ENCODE measurements around the gene LCN10. TPM values are rescaled to one million over a fixed set of nuclear protein-coding genes. Genes with fewer than 3 reads are reported as not detected.
A peak's percentile ranks its signal among the peaks of the same experiment; 100 is the strongest.

Gene LCN10
- total RNA-seq, 6 donors from 2014 or later = 0.39 to 17.8 (median 2.2) TPM

GRCh38 chr9:136764301-136764891 is 21.7 kb upstream of the LCN10 start, which contains the start of gene LCN15:
LCN15 (minus strand) TSS chr9:136764518; CDS start chr9:136764488, 30 bp downstream.
- Histone ChIP-seq H3K4me3 (no peak within 1 kb of the TSS), H3K4me1 (peaks cover 0 to 7% (median 2%) of the 10 kb centered on the region in 4 donors), H3K27ac (no peak within 1 kb of the TSS), H3K36me3 (no peaks in the 10 kb centered on the region), H3K9me3 (no peaks in the 10 kb centered on the region), H3K27me3 (no peaks in the 10 kb centered on the region)
- peak in 1 of 2 donors; percentile 32 for DNase-seq
- no peak for TF ChIP-seq POLR2A (IDR thresholded peaks at IDR 0.05)
- TF ChIP-seq CTCF (IDR thresholded peaks at IDR 0.05) = no peak
- no peak for TF ChIP-seq EP300 (IDR thresholded peaks at IDR 0.05)
- TF ChIP-seq POLR2AphosphoS5 (IDR thresholded peaks at IDR 0.05) = no peak
- no peak for ATAC-seq (ENCODE audit: low FRiP score in 2 of 2)
- 52 to 81% methylated on average over 7 to 14 of the region's 14 CpGs for WGBS, 2 donors

GRCh38 chr9:136763649-136764035 is 20.9 kb upstream of the LCN10 start:
- Histone ChIP-seq H3K4me3 (no peak overlapping the region), H3K4me1 (peaks cover 0 to 7% (median 2%) of the 10 kb centered on the region in 4 donors), H3K27me3 (no peaks in the 10 kb centered on the region), H3K27ac (no peak overlapping the region), H3K36me3 (no peaks in the 10 kb centered on the region), H3K9me3 (no peaks in the 10 kb centered on the region)
- WGBS, 2 donors = 94% methylated on average over 14 of the region's 14 CpGs; no CpG with 5 or more reads in 1 of the 2 donors
- ATAC-seq (ENCODE audit: low FRiP score in 2 of 2) (no peak), DNase-seq (peak in 1 of 2 donors; percentile 64)
- TF ChIP-seq CTCF (IDR thresholded peaks at IDR 0.05) = no peak
- no peak for TF ChIP-seq POLR2A (IDR thresholded peaks at IDR 0.05)
- TF ChIP-seq EP300 (IDR thresholded peaks at IDR 0.05) = no peak
- no peak for TF ChIP-seq POLR2AphosphoS5 (IDR thresholded peaks at IDR 0.05)

- no peak overlapping the region for H3K4me3 ChIP-seq
- peak; percentile 38 to 87 for DNase-seq
Measured at GRCh38 chr9:136762915-136763648, 20.3 kb upstream of the LCN10 start.

GRCh38 chr9:136762221-136762691 is 19.5 kb upstream of the LCN10 start:
- Histone ChIP-seq H3K4me1 (peaks cover 0 to 12% (median 2%) of the 10 kb centered on the region in 4 donors), H3K9me3 (no peaks in the 10 kb centered on the region), H3K27me3 (no peaks in the 10 kb centered on the region), H3K4me3 (no peak overlapping the region), H3K27ac (no peak overlapping the region), H3K36me3 (no peaks in the 10 kb centered on the region)
- TF ChIP-seq EP300 (IDR thresholded peaks at IDR 0.05) (no peak), POLR2A (IDR thresholded peaks at IDR 0.05) (no peak), CTCF (IDR thresholded peaks at IDR 0.05) (no peak), POLR2AphosphoS5 (IDR thresholded peaks at IDR 0.05) (no peak)
- WGBS, 2 donors = 82% methylated on average over 9 to 17 of the region's 17 CpGs
- ATAC-seq (ENCODE audit: low FRiP score in 2 of 2) = no peak
- DNase-seq = peak in 1 of 2 donors; percentile 53

More at GRCh38 chr9:136762915-136763648, 20.3 kb upstream of the LCN10 start:
- no peaks in the 10 kb centered on the region for H3K27me3 ChIP-seq
- TF ChIP-seq POLR2AphosphoS5 (IDR thresholded peaks at IDR 0.05) (no peak), CTCF (IDR thresholded peaks at IDR 0.05) (no peak), POLR2A (IDR thresholded peaks at IDR 0.05) (no peak), EP300 (IDR thresholded peaks at IDR 0.05) (no peak)
- H3K27ac ChIP-seq = no peak overlapping the region
- peaks cover 0 to 11% (median 2%) of the 10 kb centered on the region in 4 donors for H3K4me1 ChIP-seq
- ATAC-seq (ENCODE audit: low FRiP score in 2 of 2) = peak in 1 of 2 donors; percentile 34
- H3K36me3 ChIP-seq = no peaks in the 10 kb centered on the region
- H3K9me3 ChIP-seq = no peaks in the 10 kb centered on the region
- 20 to 46% methylated on average over 15 to 36 of the region's 37 CpGs for WGBS, 2 donors

Data from upper lobe of left lung (tissue), 6 donors.